Fibroblast of mammary gland (primary cell): ENCODE data around the gene PIGQ.

Source experiments
- DNase-seq: peaks from one replicate; pipeline ENCODE4 v3.0.0-alpha.2; 2010; ENCODE audit warnings: low read depth
- H3K4me3 ChIP-seq: 2 replicates; pipeline ENCODE4 v1.5.1; 2011; ENCODE audit warnings: low read depth, mild to moderate bottlenecking, low read length, moderate library complexity; ENCODE audit not compliant: control insufficient read depth
- TF ChIP-seq, protein P1 (sequence below): conservative IDR thresholded peaks from 2 replicates; pipeline ENCODE4 v1.5.1; 2011; ENCODE audit warnings: low read depth, low read length, inconsistent platforms; ENCODE audit not compliant: control insufficient read depth, insufficient read depth

The PIGQ gene

GRCh38 chr16:556474-557173 lies 13.1 kb upstream of the PIGQ start:
- DNase-seq, result no peak
- TF ChIP-seq, protein P1, sequence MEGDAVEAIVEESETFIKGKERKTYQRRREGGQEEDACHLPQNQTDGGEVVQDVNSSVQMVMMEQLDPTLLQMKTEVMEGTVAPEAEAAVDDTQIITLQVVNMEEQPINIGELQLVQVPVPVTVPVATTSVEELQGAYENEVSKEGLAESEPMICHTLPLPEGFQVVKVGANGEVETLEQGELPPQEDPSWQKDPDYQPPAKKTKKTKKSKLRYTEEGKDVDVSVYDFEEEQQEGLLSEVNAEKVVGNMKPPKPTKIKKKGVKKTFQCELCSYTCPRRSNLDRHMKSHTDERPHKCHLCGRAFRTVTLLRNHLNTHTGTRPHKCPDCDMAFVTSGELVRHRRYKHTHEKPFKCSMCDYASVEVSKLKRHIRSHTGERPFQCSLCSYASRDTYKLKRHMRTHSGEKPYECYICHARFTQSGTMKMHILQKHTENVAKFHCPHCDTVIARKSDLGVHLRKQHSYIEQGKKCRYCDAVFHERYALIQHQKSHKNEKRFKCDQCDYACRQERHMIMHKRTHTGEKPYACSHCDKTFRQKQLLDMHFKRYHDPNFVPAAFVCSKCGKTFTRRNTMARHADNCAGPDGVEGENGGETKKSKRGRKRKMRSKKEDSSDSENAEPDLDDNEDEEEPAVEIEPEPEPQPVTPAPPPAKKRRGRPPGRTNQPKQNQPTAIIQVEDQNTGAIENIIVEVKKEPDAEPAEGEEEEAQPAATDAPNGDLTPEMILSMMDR, result no peak
- no peak overlapping the region for H3K4me3 ChIP-seq

DNA sequence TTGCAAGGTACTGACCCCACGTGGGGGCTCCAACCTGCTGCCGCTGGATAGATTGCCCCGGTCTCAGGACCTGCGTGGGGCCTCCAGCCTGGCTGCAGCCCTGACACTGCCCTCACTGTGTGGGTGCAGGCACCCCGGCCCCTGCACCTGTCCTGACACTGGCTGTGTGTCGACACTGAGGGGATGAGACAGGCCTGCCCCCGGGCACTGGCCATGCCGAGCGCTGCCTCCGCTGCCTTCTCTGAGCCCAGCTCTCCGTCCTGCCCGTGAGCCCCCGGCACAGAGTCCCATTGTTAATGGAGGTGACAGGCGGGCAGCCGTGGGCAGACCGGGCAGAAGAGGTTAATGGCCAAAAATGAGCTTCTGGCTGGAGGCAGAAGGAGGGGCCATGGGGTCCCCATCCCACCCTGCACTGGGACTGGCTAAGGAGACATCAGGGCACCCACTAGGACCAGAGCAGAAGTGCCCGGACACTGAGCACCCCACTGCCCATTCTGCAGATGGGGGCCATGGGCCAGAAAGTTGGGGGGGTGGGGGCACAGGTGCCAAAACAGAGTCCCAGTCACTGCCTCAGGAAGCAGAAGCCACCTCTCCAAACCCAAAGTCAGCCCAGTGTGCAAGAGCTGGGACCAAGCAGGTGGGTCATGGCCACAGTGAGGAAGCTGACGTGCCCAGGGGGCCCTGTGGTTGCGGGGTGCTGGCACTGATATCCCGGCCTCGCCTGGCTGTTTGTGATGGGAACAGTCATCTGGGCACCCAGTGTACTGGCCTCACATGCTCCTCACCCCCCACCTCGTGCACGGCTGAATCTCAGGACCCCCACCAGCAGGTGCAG lies 12.1 kb upstream of the PIGQ start:
- TF ChIP-seq, protein P1, result no peak
- no peak overlapping the region for H3K4me3 ChIP-seq
- no peak for DNase-seq

- TF ChIP-seq, protein P1, result no peak
- H3K4me3 ChIP-seq, result no peak overlapping the region
- DNase-seq, result no peak
Measured at GRCh38 chr16:558298-559020, 11.3 kb upstream of the PIGQ start.

DNA sequence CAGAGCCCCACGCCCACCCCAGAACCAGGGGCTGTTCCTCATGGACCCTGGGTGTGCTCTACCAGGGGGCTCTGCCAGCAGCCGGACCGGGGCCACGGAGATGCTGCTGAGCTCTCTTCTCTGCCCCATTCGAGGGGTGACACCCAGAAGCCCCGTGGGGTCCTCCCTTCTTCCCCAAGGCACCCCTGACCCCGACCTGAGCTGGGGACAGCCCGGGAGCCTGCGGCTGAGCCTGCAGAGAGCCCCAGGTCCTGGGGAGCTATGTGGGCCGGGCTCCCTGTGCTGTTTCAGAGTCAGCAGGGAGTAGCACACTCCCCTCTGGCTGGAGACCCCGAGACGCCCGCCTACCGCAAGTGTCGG lies 10.8 kb upstream of the PIGQ start:
- DNase-seq, result no peak
- TF ChIP-seq, protein P1, result no peak
- H3K4me3 ChIP-seq, result no peak overlapping the region

GRCh38 chr16:559411-560203 lies 10.2 kb upstream of the PIGQ start:
- H3K4me3 ChIP-seq, result no peak overlapping the region
- TF ChIP-seq, protein P1, result no peak
- DNase-seq, result no peak

GRCh38 chr16:560204-560700 lies 9.5 kb upstream of the PIGQ start, which contains the start of gene PRR35:
Gene PRR35 (plus strand): TSS chr16:560394. CDS start chr16:563295, 2,901 bp downstream.
- DNase-seq, result no peak
- TF ChIP-seq, protein P1, result no peak
- H3K4me3 ChIP-seq, result no peak within 1 kb of the TSS
